Epithelial cell of esophagus (primary cell): Measurements from ENCODE around the gene HSD3B7.
A peak's percentile ranks its signal among the peaks of the same experiment; 100 is the strongest.

Experiments used
- DNase-seq: peaks from one replicate; pipeline ENCODE4 v3.0.0; 2010; ENCODE audit warnings: low read depth
- H3K4me3 ChIP-seq: 2 replicates; pipeline ENCODE4 v1.5.1; 2011; ENCODE audit warnings: mild to moderate bottlenecking, low read length, control low read depth
- CTCF ChIP-seq: IDR thresholded peaks from 2 replicates; pipeline ENCODE4 v1.5.1; 2011; ENCODE audit warnings: low read depth, mild to moderate bottlenecking, low read length, control low read depth, inconsistent platforms; ENCODE audit not compliant: insufficient read depth; ENCODE audit errors: missing control alignments

The HSD3B7 gene

GRCh38 chr16:30951750-30952149 lies 33.3 kb upstream of the HSD3B7 start:
- H3K4me3 ChIP-seq, result no peak overlapping the region
- DNase-seq, result no peak
- TF ChIP-seq CTCF, result no peak

- no peak for DNase-seq
- no peak overlapping the region for H3K4me3 ChIP-seq
- no peak for TF ChIP-seq CTCF
These were observed 31.9 kb upstream of the HSD3B7 start for GRCh38 chr16:30953111-30953510.

GRCh38 chr16:30953511-30954124 lies 31.4 kb upstream of the HSD3B7 start:
- no peak overlapping the region for H3K4me3 ChIP-seq
- peak; percentile 78 for DNase-seq
- peak; percentile 75 for TF ChIP-seq CTCF

GRCh38 chr16:30954993-30955392 lies 30.0 kb upstream of the HSD3B7 start:
- no peak for TF ChIP-seq CTCF
- H3K4me3 ChIP-seq, result no peak overlapping the region
- no peak for DNase-seq

GRCh38 chr16:30956601-30957455 lies 28.2 kb upstream of the HSD3B7 start:
- peak; percentile 92 for DNase-seq
- H3K4me3 ChIP-seq, result peak overlapping the region; percentile 84
- TF ChIP-seq CTCF, result peak; percentile 18

GRCh38 chr16:30957456-30958174 lies 27.4 kb upstream of the HSD3B7 start, which contains the start of gene SETD1A:
Gene SETD1A (plus strand): TSS chr16:30957754. CDS start chr16:30958732, 978 bp downstream.
- TF ChIP-seq CTCF, result no peak
- peak; percentile 97 for DNase-seq
- peak within 1 kb of the TSS; percentile 84 for H3K4me3 ChIP-seq
